Neuronal stem cell (in vitro differentiated cells): Measurements from ENCODE around the gene SIK1.
"Not testable (repeated sequence)": the region's sequence is repeated elsewhere in the genome, so short reads cannot be mapped to it uniquely, and the experiment has no call there.

Source experiments
- DNase-seq: peaks from one replicate; pipeline ENCODE4 v3.0.0-alpha.2; 2013; ENCODE audit warnings: low spot score
- H2AFZ ChIP-seq: one replicate; pipeline ENCODE4 v1.6.1; 2013; ENCODE audit warnings: mild to moderate bottlenecking, low read length, inconsistent platforms
- H2AK5ac ChIP-seq: 2 replicates; pipeline ENCODE4 v1.6.1; 2013; ENCODE audit warnings: low read depth, mild to moderate bottlenecking, inconsistent platforms, low read length, moderate library complexity, mixed read lengths
- H2BK120ac ChIP-seq: 2 replicates; pipeline ENCODE4 v1.6.1; 2013; ENCODE audit warnings: low read depth, mild to moderate bottlenecking, inconsistent platforms, low read length, moderate library complexity, mixed read lengths
- H2BK12ac ChIP-seq: one replicate; pipeline ENCODE4 v1.6.1; 2013; ENCODE audit warnings: low read length, inconsistent platforms
- H2BK15ac ChIP-seq: 2 replicates; pipeline ENCODE4 v1.6.1; 2013; ENCODE audit warnings: mild to moderate bottlenecking, low read length, inconsistent platforms, mixed read lengths
- H2BK5ac ChIP-seq: one replicate; pipeline ENCODE4 v1.6.1; 2013; ENCODE audit warnings: inconsistent platforms, mild to moderate bottlenecking, low read length, moderate library complexity
- H3K14ac ChIP-seq: one replicate; pipeline ENCODE4 v1.6.1; 2013; ENCODE audit warnings: low read length, inconsistent platforms
- H3K18ac ChIP-seq: 2 replicates; pipeline ENCODE4 v1.6.1; 2013; ENCODE audit warnings: low read length, inconsistent platforms
- H3K23ac ChIP-seq: 2 replicates; pipeline ENCODE4 v1.6.1; 2013; ENCODE audit warnings: low read depth, mild to moderate bottlenecking, mixed read lengths, low read length, inconsistent platforms; ENCODE audit not compliant: poor library complexity
- H3K27ac ChIP-seq: replicated peaks from 3 replicates; pipeline ENCODE4 v1.5.1; 2013; ENCODE audit warnings: low read length, inconsistent platforms
- H3K27me3 ChIP-seq, 3 experiments: 2 replicates each; pipeline ENCODE4 v1.6.1; 2013; ENCODE audit warnings: low read length in 3 of 3, mild to moderate bottlenecking in 2 of 3, inconsistent platforms in 1 of 3, low read depth in 1 of 3, mixed read lengths in 1 of 3, moderate library complexity in 1 of 3; ENCODE audit not compliant: control insufficient read depth in 3 of 3, insufficient read depth in 3 of 3
- H3K36me3 ChIP-seq, 2 donors: replicated peaks in 1 of 2; 2 replicates each; pipeline ENCODE4 v1.6.1; 2013; ENCODE audit warnings: low read length in 2 of 2; ENCODE audit not compliant: control insufficient read depth in 2 of 2, insufficient read depth in 2 of 2
- H3K4ac ChIP-seq: 2 replicates; pipeline ENCODE4 v1.6.1; 2013; ENCODE audit warnings: inconsistent platforms, mild to moderate bottlenecking, low read length, moderate library complexity
- H3K4me1 ChIP-seq, 2 donors: 1 replicate in 1 of 2; 2 replicates in 1 of 2; pipeline ENCODE4 v1.6.1; 2013; ENCODE audit warnings: low read length in 2 of 2, low read depth in 1 of 2; ENCODE audit not compliant: control insufficient read depth in 2 of 2, insufficient read depth in 1 of 2
- H3K4me2 ChIP-seq: one replicate; pipeline ENCODE4 v1.6.1; 2013; ENCODE audit warnings: mild to moderate bottlenecking, low read length, inconsistent platforms; ENCODE audit not compliant: insufficient read depth, poor library complexity, severe bottlenecking
- H3K4me3 ChIP-seq, 2 donors: 2 replicates each; pipeline ENCODE4 v1.5.1; 2013; ENCODE audit warnings: low read length in 2 of 2, mild to moderate bottlenecking in 2 of 2, inconsistent platforms in 1 of 2, moderate library complexity in 1 of 2
- H3K79me1 ChIP-seq: one replicate; pipeline ENCODE4 v1.6.1; 2013; ENCODE audit warnings: low read depth, mild to moderate bottlenecking, inconsistent platforms, low read length, moderate library complexity
- H3K9ac ChIP-seq: one replicate; pipeline ENCODE4 v1.6.1; 2013; ENCODE audit warnings: mild to moderate bottlenecking, low read depth, low read length, inconsistent platforms; ENCODE audit not compliant: poor library complexity
- H3K9me3 ChIP-seq, 2 donors: replicated peaks in 1 of 2; 2 replicates each; pipeline versions ENCODE3 to v1.6.1; 2013; ENCODE audit warnings: low read length in 2 of 2, mild to moderate bottlenecking in 2 of 2, inconsistent platforms in 1 of 2, low read depth in 1 of 2, mixed read lengths in 1 of 2, moderate library complexity in 1 of 2; ENCODE audit not compliant: control insufficient read depth in 2 of 2, insufficient read depth in 1 of 2
- H4K8ac ChIP-seq: one replicate; pipeline ENCODE4 v1.6.1; 2013; ENCODE audit warnings: low read depth, mild to moderate bottlenecking, inconsistent platforms, low read length, moderate library complexity
- H4K91ac ChIP-seq: one replicate; pipeline ENCODE4 v1.6.1; 2013; ENCODE audit warnings: low read length, low read depth, mild to moderate bottlenecking, inconsistent platforms; ENCODE audit not compliant: poor library complexity
- WGBS, 2 donors: extraction: QIAGEN DNeasy Blood & Tissue Kit; methylation state at CpG; one replicate each; pipeline ENCODE4 v1.1.7; 2013; ENCODE audit warnings: missing lambda C conversion rate in 2 of 2, mixed read lengths in 1 of 2; ENCODE audit not compliant: insufficient read length in 2 of 2, insufficient replicate concordance in 1 of 2; ENCODE audit errors: extremely low coverage in 2 of 2; 5-methylcytosine and 5-hydroxymethylcytosine counted together

The SIK1 gene

GRCh38 chr21:43458995-43459394 is 32.1 kb upstream of the SIK1 start:
- not testable (repeated sequence) for H3K9ac ChIP-seq, H2AK5ac ChIP-seq, H3K4me2 ChIP-seq, H2AFZ ChIP-seq, H2BK120ac ChIP-seq, H2BK5ac ChIP-seq, H4K8ac ChIP-seq, H2BK12ac ChIP-seq, H4K91ac ChIP-seq, DNase-seq, H3K4ac ChIP-seq, H3K23ac ChIP-seq, H2BK15ac ChIP-seq, H3K4me1 ChIP-seq, H3K79me1 ChIP-seq, H3K14ac ChIP-seq, H3K27ac ChIP-seq, H3K27me3 ChIP-seq, H3K18ac ChIP-seq, H3K9me3 ChIP-seq, H3K36me3 ChIP-seq, H3K4me3 ChIP-seq
- no CpG with 5 or more reads among the region's 12 CpGs for WGBS, 2 donors

- not testable (repeated sequence) for H3K4ac ChIP-seq, H2BK12ac ChIP-seq, H4K91ac ChIP-seq, H3K4me3 ChIP-seq, H2BK120ac ChIP-seq, DNase-seq, H3K9ac ChIP-seq, H3K14ac ChIP-seq, H3K36me3 ChIP-seq, H3K9me3 ChIP-seq, H2AFZ ChIP-seq, H3K27ac ChIP-seq, H2AK5ac ChIP-seq, H3K4me1 ChIP-seq, H2BK15ac ChIP-seq, H3K4me2 ChIP-seq, H3K18ac ChIP-seq, H3K23ac ChIP-seq, H2BK5ac ChIP-seq, H3K27me3 ChIP-seq, H3K79me1 ChIP-seq, H4K8ac ChIP-seq
- no CpG with 5 or more reads among the region's 33 CpGs for WGBS, 2 donors
Observed at GRCh38 chr21:43456616-43457314, 29.8 kb upstream of the SIK1 start.

- DNase-seq, H2BK5ac ChIP-seq, H3K4ac ChIP-seq, H3K4me1 ChIP-seq, H3K36me3 ChIP-seq, H2AK5ac ChIP-seq, H3K14ac ChIP-seq, H3K23ac ChIP-seq, H4K91ac ChIP-seq, H3K27ac ChIP-seq, H3K4me2 ChIP-seq, H3K4me3 ChIP-seq, H3K18ac ChIP-seq, H2BK120ac ChIP-seq, H3K9ac ChIP-seq, H3K27me3 ChIP-seq, H2AFZ ChIP-seq, H3K9me3 ChIP-seq, H4K8ac ChIP-seq, H2BK12ac ChIP-seq, H3K79me1 ChIP-seq, H2BK15ac ChIP-seq: not testable (repeated sequence)
- WGBS, 2 donors = no CpG with 5 or more reads among the region's 12 CpGs
Observed at GRCh38 chr21:43455717-43456116, 28.8 kb upstream of the SIK1 start.

GRCh38 chr21:43454176-43454575 is 27.2 kb upstream of the SIK1 start:
- not testable (repeated sequence) for H3K27ac ChIP-seq, H2BK15ac ChIP-seq, H3K79me1 ChIP-seq, H3K9me3 ChIP-seq, H3K14ac ChIP-seq, H3K23ac ChIP-seq, H2BK120ac ChIP-seq, H2AK5ac ChIP-seq, H3K4me1 ChIP-seq, H4K8ac ChIP-seq, H2AFZ ChIP-seq, H4K91ac ChIP-seq, DNase-seq, H3K4ac ChIP-seq, H3K36me3 ChIP-seq, H3K9ac ChIP-seq, H2BK5ac ChIP-seq, H2BK12ac ChIP-seq, H3K18ac ChIP-seq, H3K27me3 ChIP-seq, H3K4me3 ChIP-seq, H3K4me2 ChIP-seq
- no CpG with 5 or more reads among the region's 5 CpGs for WGBS, 2 donors
